ENCODE results near the gene HDAC7. TPM values are rescaled to one million over a fixed set of nuclear protein-coding genes. Genes with fewer than 3 reads are reported as not detected.

HDAC7 gene
- total RNA-seq, 4 donors from 2014 or later, result 55.9 to 96.5 (median 59.4) TPM

- H3K27me3 ChIP-seq, result no peaks in the 10 kb centered on the region
- H3K36me3 ChIP-seq, result no peaks in the 10 kb centered on the region
- peak overlapping the region; percentile 76 to 81 for H3K4me3 ChIP-seq
- peaks cover 26 to 88% (median 69%) of the 10 kb centered on the region in 3 donors for H3K4me1 ChIP-seq
- TF ChIP-seq POLR2A (IDR thresholded peaks at IDR 0.05) (peak; percentile 51 to 53), EP300 (IDR thresholded peaks at IDR 0.05) (no peak), POLR2AphosphoS5 (IDR thresholded peaks at IDR 0.05) (peak; percentile 97), CTCF (IDR thresholded peaks at IDR 0.05) (no peak)
- 19 to 24% methylated on average over 9 of the region's 17 CpGs for WGBS, 2 donors (ENCODE audit: low coverage in 1 of 2)
- peak overlapping the region; percentile 94 to 99 (median 96) for H3K27ac ChIP-seq
- no peaks in the 10 kb centered on the region for H3K9me3 ChIP-seq
- ATAC-seq, result peak; percentile 86
Measured at GRCh38 chr12:47820631-47821345, 1.1 kb upstream of the HDAC7 start.

GRCh38 chr12:47819138-47819895 lies 386 bp downstream of the HDAC7 start:
- Histone ChIP-seq H3K4me3 (peak overlapping the region; percentile 76 to 81), H3K4me1 (peaks cover 19 to 88% (median 69%) of the 10 kb centered on the region in 3 donors), H3K27ac (peak overlapping the region; percentile 94 to 99 (median 96)), H3K9me3 (no peaks in the 10 kb centered on the region), H3K36me3 (no peaks in the 10 kb centered on the region), H3K27me3 (no peaks in the 10 kb centered on the region)
- no CpG with 5 or more reads among the region's 77 CpGs for WGBS, 2 donors (ENCODE audit: low coverage in 1 of 2)
- TF ChIP-seq CTCF (IDR thresholded peaks at IDR 0.05) (peak in 3 of 4 experiments; percentile 23 to 63 (median 36)), POLR2AphosphoS5 (IDR thresholded peaks at IDR 0.05) (peak; percentile 53), EP300 (IDR thresholded peaks at IDR 0.05) (no peak), POLR2A (IDR thresholded peaks at IDR 0.05) (peak in 1 of 2 donors; percentile 47)
- peak; percentile 12 for ATAC-seq

GRCh38 chr12:47818467-47819137 lies 1.1 kb downstream of the HDAC7 start:
- no peaks in the 10 kb centered on the region for H3K36me3 ChIP-seq
- TF ChIP-seq POLR2A (IDR thresholded peaks at IDR 0.05) (no peak), POLR2AphosphoS5 (IDR thresholded peaks at IDR 0.05) (no peak), CTCF (IDR thresholded peaks at IDR 0.05) (no peak), EP300 (IDR thresholded peaks at IDR 0.05) (no peak)
- peaks cover 19 to 88% (median 73%) of the 10 kb centered on the region in 3 donors for H3K4me1 ChIP-seq
- no peaks in the 10 kb centered on the region for H3K9me3 ChIP-seq
- H3K27ac ChIP-seq, result peak overlapping the region; percentile 94 to 99 (median 96)
- ATAC-seq, result no peak
- 0% methylated on average over 1 to 2 of the region's 23 CpGs for WGBS, 2 donors (ENCODE audit: low coverage in 1 of 2)
- H3K27me3 ChIP-seq, result no peaks in the 10 kb centered on the region
- H3K4me3 ChIP-seq, result peak overlapping the region; percentile 76 to 81

- no CpG with 5 or more reads among the region's 3 CpGs for WGBS, 2 donors (ENCODE audit: low coverage in 1 of 2)
- TF ChIP-seq POLR2A (IDR thresholded peaks at IDR 0.05) (no peak), EP300 (IDR thresholded peaks at IDR 0.05) (no peak), CTCF (IDR thresholded peaks at IDR 0.05) (no peak), POLR2AphosphoS5 (IDR thresholded peaks at IDR 0.05) (no peak)
- no peak for ATAC-seq
- Histone ChIP-seq H3K36me3 (no peaks in the 10 kb centered on the region), H3K9me3 (no peaks in the 10 kb centered on the region), H3K4me1 (peaks cover 19 to 88% (median 75%) of the 10 kb centered on the region in 3 donors), H3K4me3 (peak overlapping the region; percentile 76 to 81), H3K27ac (peak overlapping the region; percentile 94 to 99 (median 96)), H3K27me3 (no peaks in the 10 kb centered on the region)
Measured at GRCh38 chr12:47818007-47818376, 1.7 kb downstream of the HDAC7 start.
